Muscle of arm (tissue), 14 donors: ENCODE measurements around the gene MAN2A1. TPM values are rescaled to one million over a fixed set of nuclear protein-coding genes. Genes with fewer than 3 reads are reported as not detected.

Source experiments
- DNase-seq: peaks from one replicate; pipeline ENCODE4 v3.0.0-alpha.2; 2013
- long read RNA-seq, 11 donors: transcript quantifications; one replicate each; lab custom pipeline, GENCODE V29; 2026
- polyA plus RNA-seq, 12 donors: library from polyadenylated mRNA; unstranded; fragments of 120-200 nt; gene quantifications; one replicate each; pipeline ENCODE4 v1.2.1, GENCODE V29; 2013; ENCODE audit not compliant: insufficient read length in 12 of 12

Gene MAN2A1
- 10 to 100 TPM in 11 of 12 donors, not detected in 1; 39.2 to 57.4 (median 50.7) TPM for polyA plus RNA-seq
- long read RNA-seq, donor 1, full-length matches to known transcripts, result 5 of 5 reads
- long read RNA-seq, donor 1, partial matches to known transcripts, result 0 of 5 reads
- long read RNA-seq, donor 1, other reads (novel, unspliced or antisense), result 0 of 5 reads
- long read RNA-seq, donor 2, full-length matches to known transcripts, result 3 of 3 reads
- long read RNA-seq, donor 2, partial matches to known transcripts, result 0 of 3 reads
- long read RNA-seq, donor 2, other reads (novel, unspliced or antisense), result 0 of 3 reads
- long read RNA-seq, donor 3, full-length matches to known transcripts, result 1 of 21 reads
- long read RNA-seq, donor 3, partial matches to known transcripts, result 20 of 21 reads
- long read RNA-seq, donor 3, other reads (novel, unspliced or antisense), result 0 of 21 reads
- long read RNA-seq, donor 4, partial matches to known transcripts, result 0 of 1 reads
- long read RNA-seq, donor 4, other reads (novel, unspliced or antisense), result 0 of 1 reads
- long read RNA-seq, donor 5, partial matches to known transcripts, result 0 of 1 reads
- long read RNA-seq, donor 5, other reads (novel, unspliced or antisense), result 0 of 1 reads
- long read RNA-seq, donor 6, full-length matches to known transcripts, result 1 of 1 reads
- long read RNA-seq, donor 6, partial matches to known transcripts, result 0 of 1 reads
- long read RNA-seq, donor 6, other reads (novel, unspliced or antisense), result 0 of 1 reads
- long read RNA-seq, donor 7, full-length matches to known transcripts, result 3 of 3 reads
- long read RNA-seq, donor 7, partial matches to known transcripts, result 0 of 3 reads
- long read RNA-seq, donor 7, other reads (novel, unspliced or antisense), result 0 of 3 reads
- long read RNA-seq, donor 8, full-length matches to known transcripts, result 4 of 4 reads
- long read RNA-seq, donor 8, partial matches to known transcripts, result 0 of 4 reads
- long read RNA-seq, donor 8, other reads (novel, unspliced or antisense), result 0 of 4 reads
- long read RNA-seq, donor 9, partial matches to known transcripts, result 7 of 9 reads
- long read RNA-seq, donor 9, other reads (novel, unspliced or antisense), result 0 of 9 reads
- long read RNA-seq, donor 10, full-length matches to known transcripts, result 6 of 6 reads
- long read RNA-seq, donor 10, partial matches to known transcripts, result 0 of 6 reads
- long read RNA-seq, donor 10, other reads (novel, unspliced or antisense), result 0 of 6 reads
- long read RNA-seq, donor 11, full-length matches to known transcripts, result 3 of 22 reads
- long read RNA-seq, donor 11, partial matches to known transcripts, result 19 of 22 reads
- long read RNA-seq, donor 11, other reads (novel, unspliced or antisense), result 0 of 22 reads

- peak; percentile 85 for DNase-seq
These were observed at the start of gene MAN2A1 for GRCh38 chr5:109689740-109690241. Gene MAN2A1, plus strand, starts transcription at chr5:109689927. Its CDS starts 491 bp downstream, at chr5:109690418.

GRCh38 chr5:109640976-109641375 lies 48.8 kb upstream of the MAN2A1 start:
- no peak for DNase-seq

- no peak for DNase-seq
These were observed 45.9 kb upstream of the MAN2A1 start for GRCh38 chr5:109643791-109644350.

- no peak for DNase-seq
These were observed 44.9 kb upstream of the MAN2A1 start for GRCh38 chr5:109644829-109645228.

GRCh38 chr5:109645707-109646192 lies 44.0 kb upstream of the MAN2A1 start:
- DNase-seq, result peak; percentile 56

- no peak for DNase-seq
These were observed 40.4 kb upstream of the MAN2A1 start for GRCh38 chr5:109649318-109649717.

GRCh38 chr5:109650493-109650892 lies 39.2 kb upstream of the MAN2A1 start:
- no peak for DNase-seq

- no peak for DNase-seq
These were observed 37.6 kb upstream of the MAN2A1 start for GRCh38 chr5:109652096-109652495.

GRCh38 chr5:109653042-109653441 lies 36.7 kb upstream of the MAN2A1 start:
- DNase-seq, result no peak

GRCh38 chr5:109653561-109654239 lies 36.0 kb upstream of the MAN2A1 start:
- no peak for DNase-seq

GRCh38 chr5:109654455-109654854 lies 35.3 kb upstream of the MAN2A1 start:
- no peak for DNase-seq

GRCh38 chr5:109655841-109656240 lies 33.9 kb upstream of the MAN2A1 start:
- no peak for DNase-seq

GRCh38 chr5:109656829-109657228 lies 32.9 kb upstream of the MAN2A1 start:
- no peak for DNase-seq

GRCh38 chr5:109659901-109660300 lies 29.8 kb upstream of the MAN2A1 start:
- no peak for DNase-seq

- DNase-seq, result no peak
These were observed 29.4 kb upstream of the MAN2A1 start for GRCh38 chr5:109660301-109660700.

- DNase-seq, result no peak
These were observed 21.5 kb upstream of the MAN2A1 start for GRCh38 chr5:109668237-109668636.

- DNase-seq, result no peak
These were observed 20.9 kb upstream of the MAN2A1 start for GRCh38 chr5:109668668-109669422.

GRCh38 chr5:109669991-109670706 lies 19.6 kb upstream of the MAN2A1 start:
- DNase-seq, result no peak

GRCh38 chr5:109671136-109671535 lies 18.6 kb upstream of the MAN2A1 start:
- no peak for DNase-seq
